ENCODE results near the gene DIAPH3.

Gene DIAPH3

GRCh38 chr13:59829690-59830089 lies 334.0 kb downstream of the DIAPH3 start:
- H4K8ac ChIP-seq (ENCODE audit: low read depth, low read length): no peak overlapping the region
- no peak overlapping the region for H2BK120ac ChIP-seq (ENCODE audit: low read depth, low read length)
- no peak overlapping the region for H2BK5ac ChIP-seq (ENCODE audit: low read length)
- no peaks in the 10 kb centered on the region for H3K36me3 ChIP-seq (replicated peaks in 1 of 2; ENCODE audit: control insufficient read depth in 2 of 2, insufficient read depth in 2 of 2, low read length in 2 of 2)
- H2BK15ac ChIP-seq (ENCODE audit: low read length): no peak overlapping the region
- no peaks in the 10 kb centered on the region for H3K79me1 ChIP-seq (ENCODE audit: low read depth, low read length)
- no peak overlapping the region for H2BK12ac ChIP-seq (ENCODE audit: low read length)
- no peak overlapping the region for H3K4me2 ChIP-seq (ENCODE audit: insufficient read depth, low read length, poor library complexity, severe bottlenecking)
- no peaks in the 10 kb centered on the region for H3K4me1 ChIP-seq (ENCODE audit: control insufficient read depth in 2 of 2, insufficient read depth in 1 of 2, low read depth in 1 of 2, low read length in 2 of 2)
- no peak overlapping the region for H3K4ac ChIP-seq (ENCODE audit: low read length)
- H2AFZ ChIP-seq (ENCODE audit: low read length): no peak overlapping the region
- no peak overlapping the region for H3K14ac ChIP-seq (ENCODE audit: low read length)
- H3K9ac ChIP-seq (ENCODE audit: low read depth, low read length, poor library complexity): no peak overlapping the region
- DNase-seq (ENCODE audit: low spot score): no peak
- no peak overlapping the region for H3K27ac ChIP-seq (replicated peaks; ENCODE audit: low read length)
- no peaks in the 10 kb centered on the region for H3K9me3 ChIP-seq (replicated peaks in 1 of 2; ENCODE audit: control insufficient read depth in 2 of 2, insufficient read depth in 1 of 2, low read depth in 1 of 2, low read length in 2 of 2)
- H3K27me3 ChIP-seq (ENCODE audit: control insufficient read depth in 3 of 3, insufficient read depth in 3 of 3, low read depth in 1 of 3, low read length in 3 of 3): no peaks in the 10 kb centered on the region
- H4K91ac ChIP-seq (ENCODE audit: low read depth, low read length, poor library complexity): no peak overlapping the region
- H3K4me3 ChIP-seq (ENCODE audit: low read length in 2 of 2): no peak overlapping the region
- no peak overlapping the region for H2AK5ac ChIP-seq (ENCODE audit: low read depth, low read length)
- no peak overlapping the region for H3K23ac ChIP-seq (ENCODE audit: low read depth, low read length, poor library complexity)
- H3K18ac ChIP-seq (ENCODE audit: low read length): no peak overlapping the region

- no peak overlapping the region for H2BK120ac ChIP-seq (ENCODE audit: low read depth, low read length)
- H3K4me1 ChIP-seq (ENCODE audit: control insufficient read depth in 2 of 2, insufficient read depth in 1 of 2, low read depth in 1 of 2, low read length in 2 of 2): no peaks in the 10 kb centered on the region
- no peak overlapping the region for H4K91ac ChIP-seq (ENCODE audit: low read depth, low read length, poor library complexity)
- H3K4me3 ChIP-seq (ENCODE audit: low read length in 2 of 2): no peak overlapping the region
- H2AK5ac ChIP-seq (ENCODE audit: low read depth, low read length): no peak overlapping the region
- WGBS, 2 donors (ENCODE audit: extremely low coverage in 2 of 2, insufficient read length in 2 of 2, insufficient replicate concordance in 1 of 2): no CpG with 5 or more reads among the region's 1 CpG
- H2BK5ac ChIP-seq (ENCODE audit: low read length): no peak overlapping the region
- no peak for DNase-seq (ENCODE audit: low spot score)
- H3K79me1 ChIP-seq (ENCODE audit: low read depth, low read length): no peaks in the 10 kb centered on the region
- H4K8ac ChIP-seq (ENCODE audit: low read depth, low read length): no peak overlapping the region
- H3K14ac ChIP-seq (ENCODE audit: low read length): no peak overlapping the region
- no peak overlapping the region for H3K4ac ChIP-seq (ENCODE audit: low read length)
- H3K9ac ChIP-seq (ENCODE audit: low read depth, low read length, poor library complexity): no peak overlapping the region
- H2AFZ ChIP-seq (ENCODE audit: low read length): no peak overlapping the region
- no peak overlapping the region for H3K18ac ChIP-seq (ENCODE audit: low read length)
- no peak overlapping the region for H3K27ac ChIP-seq (replicated peaks; ENCODE audit: low read length)
- no peaks in the 10 kb centered on the region for H3K36me3 ChIP-seq (replicated peaks in 1 of 2; ENCODE audit: control insufficient read depth in 2 of 2, insufficient read depth in 2 of 2, low read length in 2 of 2)
- H2BK15ac ChIP-seq (ENCODE audit: low read length): no peak overlapping the region
- no peak overlapping the region for H3K23ac ChIP-seq (ENCODE audit: low read depth, low read length, poor library complexity)
- H2BK12ac ChIP-seq (ENCODE audit: low read length): no peak overlapping the region
- no peaks in the 10 kb centered on the region for H3K9me3 ChIP-seq (replicated peaks in 1 of 2; ENCODE audit: control insufficient read depth in 2 of 2, insufficient read depth in 1 of 2, low read depth in 1 of 2, low read length in 2 of 2)
- H3K27me3 ChIP-seq (ENCODE audit: control insufficient read depth in 3 of 3, insufficient read depth in 3 of 3, low read depth in 1 of 3, low read length in 3 of 3): no peaks in the 10 kb centered on the region
- H3K4me2 ChIP-seq (ENCODE audit: insufficient read depth, low read length, poor library complexity, severe bottlenecking): no peak overlapping the region
These were observed 340.2 kb downstream of the DIAPH3 start for GRCh38 chr13:59823486-59823885.

GRCh38 chr13:59809564-59809963 lies 354.2 kb downstream of the DIAPH3 start:
- Histone ChIP-seq H2AK5ac (ENCODE audit: low read depth, low read length) (no peak overlapping the region), H3K4ac (ENCODE audit: low read length) (no peak overlapping the region), H3K36me3 (replicated peaks in 1 of 2; ENCODE audit: control insufficient read depth in 2 of 2, insufficient read depth in 2 of 2, low read length in 2 of 2) (peaks cover 0 to 4% of the 10 kb centered on the region in 2 donors), H2BK12ac (ENCODE audit: low read length) (no peak overlapping the region), H2BK120ac (ENCODE audit: low read depth, low read length) (no peak overlapping the region), H3K9ac (ENCODE audit: low read depth, low read length, poor library complexity) (no peak overlapping the region), H3K14ac (ENCODE audit: low read length) (no peak overlapping the region), H3K18ac (ENCODE audit: low read length) (no peak overlapping the region), H3K4me1 (ENCODE audit: control insufficient read depth in 2 of 2, insufficient read depth in 1 of 2, low read depth in 1 of 2, low read length in 2 of 2) (no peaks in the 10 kb centered on the region), H4K91ac (ENCODE audit: low read depth, low read length, poor library complexity) (no peak overlapping the region), H3K27ac (replicated peaks; ENCODE audit: low read length) (no peak overlapping the region), H3K23ac (ENCODE audit: low read depth, low read length, poor library complexity) (no peak overlapping the region), H2BK5ac (ENCODE audit: low read length) (no peak overlapping the region), H3K4me2 (ENCODE audit: insufficient read depth, low read length, poor library complexity, severe bottlenecking) (no peak overlapping the region), H2BK15ac (ENCODE audit: low read length) (no peak overlapping the region), H3K4me3 (ENCODE audit: low read length in 2 of 2) (no peak overlapping the region), H4K8ac (ENCODE audit: low read depth, low read length) (no peak overlapping the region), H3K27me3 (ENCODE audit: control insufficient read depth in 3 of 3, insufficient read depth in 3 of 3, low read depth in 1 of 3, low read length in 3 of 3) (no peaks in the 10 kb centered on the region), H3K9me3 (replicated peaks in 1 of 2; ENCODE audit: control insufficient read depth in 2 of 2, insufficient read depth in 1 of 2, low read depth in 1 of 2, low read length in 2 of 2) (no peaks in the 10 kb centered on the region), H3K79me1 (ENCODE audit: low read depth, low read length) (no peaks in the 10 kb centered on the region), H2AFZ (ENCODE audit: low read length) (no peak overlapping the region)
- no peak for DNase-seq (ENCODE audit: low spot score)
- no CpG with 5 or more reads among the region's 3 CpGs for WGBS, 2 donors (ENCODE audit: extremely low coverage in 2 of 2, insufficient read length in 2 of 2, insufficient replicate concordance in 1 of 2)

- Histone ChIP-seq H2BK5ac (ENCODE audit: low read length) (no peak overlapping the region), H2BK120ac (ENCODE audit: low read depth, low read length) (no peak overlapping the region), H3K36me3 (replicated peaks in 1 of 2; ENCODE audit: control insufficient read depth in 2 of 2, insufficient read depth in 2 of 2, low read length in 2 of 2) (peaks cover 0 to 4% of the 10 kb centered on the region in 2 donors), H3K4me2 (ENCODE audit: insufficient read depth, low read length, poor library complexity, severe bottlenecking) (no peak overlapping the region), H3K79me1 (ENCODE audit: low read depth, low read length) (no peaks in the 10 kb centered on the region), H3K14ac (ENCODE audit: low read length) (no peak overlapping the region), H3K4me1 (ENCODE audit: control insufficient read depth in 2 of 2, insufficient read depth in 1 of 2, low read depth in 1 of 2, low read length in 2 of 2) (peaks cover 3 to 10% of the 10 kb centered on the region in 2 donors), H3K27me3 (ENCODE audit: control insufficient read depth in 3 of 3, insufficient read depth in 3 of 3, low read depth in 1 of 3, low read length in 3 of 3) (no peaks in the 10 kb centered on the region), H2AK5ac (ENCODE audit: low read depth, low read length) (no peak overlapping the region), H3K4me3 (ENCODE audit: low read length in 2 of 2) (no peak overlapping the region), H4K91ac (ENCODE audit: low read depth, low read length, poor library complexity) (no peak overlapping the region), H3K9me3 (replicated peaks in 1 of 2; ENCODE audit: control insufficient read depth in 2 of 2, insufficient read depth in 1 of 2, low read depth in 1 of 2, low read length in 2 of 2) (no peaks in the 10 kb centered on the region), H3K23ac (ENCODE audit: low read depth, low read length, poor library complexity) (no peak overlapping the region), H3K9ac (ENCODE audit: low read depth, low read length, poor library complexity) (no peak overlapping the region), H3K18ac (ENCODE audit: low read length) (no peak overlapping the region), H2BK15ac (ENCODE audit: low read length) (no peak overlapping the region), H2BK12ac (ENCODE audit: low read length) (no peak overlapping the region), H3K4ac (ENCODE audit: low read length) (no peak overlapping the region), H2AFZ (ENCODE audit: low read length) (no peak overlapping the region), H4K8ac (ENCODE audit: low read depth, low read length) (no peak overlapping the region), H3K27ac (replicated peaks; ENCODE audit: low read length) (no peak overlapping the region)
- no peak for DNase-seq (ENCODE audit: low spot score)
These were observed 356.9 kb downstream of the DIAPH3 start for GRCh38 chr13:59806801-59807200.
